ENCODE data around the gene ADAMTS6.

ADAMTS6 gene

DNA sequence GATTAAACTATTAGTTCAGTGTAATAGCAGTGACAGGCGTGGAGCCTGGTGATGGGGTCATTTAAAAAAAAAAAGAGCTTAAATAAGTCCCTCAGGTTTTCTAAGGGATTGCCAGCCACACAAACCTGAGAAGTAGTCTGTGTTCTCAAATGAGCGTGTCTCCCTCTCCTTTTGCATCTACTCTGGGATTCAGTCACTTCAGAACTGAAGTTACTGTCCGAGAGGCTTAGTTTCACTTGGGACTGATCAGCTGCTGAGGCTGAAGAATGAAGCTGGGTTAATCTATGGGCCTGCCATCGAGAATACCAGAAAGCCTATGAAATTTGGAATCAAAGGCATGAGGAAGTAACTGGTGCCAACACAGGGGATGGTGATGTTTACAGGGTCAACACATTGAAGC lies 310.1 kb downstream of the ADAMTS6 start:
- TF ChIP-seq FOXP2 (optimal IDR thresholded peaks at IDR 0.05; ENCODE audit: borderline replicate concordance, extremely low read depth, extremely low read length, insufficient read depth) (no peak), POLR2AphosphoS5 (IDR thresholded peaks at IDR 0.05; ENCODE audit: low read depth, low read length) (no peak), TAF1 (IDR thresholded peaks at IDR 0.05; ENCODE audit: borderline replicate concordance, insufficient read depth, low read length) (no peak), SIN3A (IDR thresholded peaks at IDR 0.05; ENCODE audit: borderline replicate concordance, insufficient read depth, low read length) (no peak)
- TF ChIP-seq, protein P1, sequence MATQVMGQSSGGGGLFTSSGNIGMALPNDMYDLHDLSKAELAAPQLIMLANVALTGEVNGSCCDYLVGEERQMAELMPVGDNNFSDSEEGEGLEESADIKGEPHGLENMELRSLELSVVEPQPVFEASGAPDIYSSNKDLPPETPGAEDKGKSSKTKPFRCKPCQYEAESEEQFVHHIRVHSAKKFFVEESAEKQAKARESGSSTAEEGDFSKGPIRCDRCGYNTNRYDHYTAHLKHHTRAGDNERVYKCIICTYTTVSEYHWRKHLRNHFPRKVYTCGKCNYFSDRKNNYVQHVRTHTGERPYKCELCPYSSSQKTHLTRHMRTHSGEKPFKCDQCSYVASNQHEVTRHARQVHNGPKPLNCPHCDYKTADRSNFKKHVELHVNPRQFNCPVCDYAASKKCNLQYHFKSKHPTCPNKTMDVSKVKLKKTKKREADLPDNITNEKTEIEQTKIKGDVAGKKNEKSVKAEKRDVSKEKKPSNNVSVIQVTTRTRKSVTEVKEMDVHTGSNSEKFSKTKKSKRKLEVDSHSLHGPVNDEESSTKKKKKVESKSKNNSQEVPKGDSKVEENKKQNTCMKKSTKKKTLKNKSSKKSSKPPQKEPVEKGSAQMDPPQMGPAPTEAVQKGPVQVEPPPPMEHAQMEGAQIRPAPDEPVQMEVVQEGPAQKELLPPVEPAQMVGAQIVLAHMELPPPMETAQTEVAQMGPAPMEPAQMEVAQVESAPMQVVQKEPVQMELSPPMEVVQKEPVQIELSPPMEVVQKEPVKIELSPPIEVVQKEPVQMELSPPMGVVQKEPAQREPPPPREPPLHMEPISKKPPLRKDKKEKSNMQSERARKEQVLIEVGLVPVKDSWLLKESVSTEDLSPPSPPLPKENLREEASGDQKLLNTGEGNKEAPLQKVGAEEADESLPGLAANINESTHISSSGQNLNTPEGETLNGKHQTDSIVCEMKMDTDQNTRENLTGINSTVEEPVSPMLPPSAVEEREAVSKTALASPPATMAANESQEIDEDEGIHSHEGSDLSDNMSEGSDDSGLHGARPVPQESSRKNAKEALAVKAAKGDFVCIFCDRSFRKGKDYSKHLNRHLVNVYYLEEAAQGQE (IDR thresholded peaks at IDR 0.05; ENCODE audit: insufficient read depth in 1 of 2, low read depth in 2 of 2, low read length in 2 of 2) = no peak

DNA sequence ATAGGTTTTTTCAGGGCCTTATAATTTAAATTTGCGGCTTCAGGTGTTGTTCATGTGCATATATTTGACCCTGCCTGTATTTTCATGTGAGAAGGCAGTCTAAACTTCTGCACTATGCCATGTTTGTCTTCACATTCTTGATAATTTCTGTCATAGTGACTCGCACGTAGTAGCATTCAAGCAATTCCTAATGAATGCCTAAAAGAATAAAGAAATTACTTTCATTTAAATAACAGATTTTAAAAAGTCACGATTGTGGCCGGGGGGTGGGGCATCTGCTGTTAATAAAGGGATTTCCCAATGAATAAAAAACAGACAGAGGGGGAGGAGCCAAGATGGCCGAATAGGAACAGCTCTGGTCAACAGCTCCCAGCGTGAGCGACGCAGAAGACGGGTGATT lies 318.0 kb downstream of the ADAMTS6 start:
- TF ChIP-seq TAF1 (IDR thresholded peaks at IDR 0.05; ENCODE audit: borderline replicate concordance, insufficient read depth, low read length) (no peak), SIN3A (IDR thresholded peaks at IDR 0.05; ENCODE audit: borderline replicate concordance, insufficient read depth, low read length) (no peak), FOXP2 (optimal IDR thresholded peaks at IDR 0.05; ENCODE audit: borderline replicate concordance, extremely low read depth, extremely low read length, insufficient read depth) (no peak), POLR2AphosphoS5 (IDR thresholded peaks at IDR 0.05; ENCODE audit: low read depth, low read length) (no peak)
- TF ChIP-seq, protein P1 (IDR thresholded peaks at IDR 0.05; ENCODE audit: insufficient read depth in 1 of 2, low read depth in 2 of 2, low read length in 2 of 2) = no peak

DNA sequence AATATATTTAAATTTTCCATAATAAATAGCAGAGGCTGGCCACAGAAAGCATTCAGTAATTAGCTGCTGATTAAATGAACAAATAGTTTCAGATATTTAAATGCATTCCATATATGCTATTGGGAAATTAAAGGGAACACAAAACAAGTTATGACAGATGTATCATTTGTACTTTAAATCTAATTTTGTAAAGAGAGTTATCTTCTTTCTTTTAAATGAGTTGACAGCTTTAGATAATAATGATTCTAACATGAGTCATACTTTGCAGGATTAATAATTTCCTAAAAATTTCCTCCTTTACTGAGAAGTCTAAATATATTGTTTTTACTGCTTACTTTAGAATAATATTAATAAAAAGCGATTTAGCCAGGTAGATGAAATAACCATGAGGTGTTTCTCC lies 320.1 kb downstream of the ADAMTS6 start:
- TF ChIP-seq FOXP2 (optimal IDR thresholded peaks at IDR 0.05; ENCODE audit: borderline replicate concordance, extremely low read depth, extremely low read length, insufficient read depth) (no peak), SIN3A (IDR thresholded peaks at IDR 0.05; ENCODE audit: borderline replicate concordance, insufficient read depth, low read length) (no peak), POLR2AphosphoS5 (IDR thresholded peaks at IDR 0.05; ENCODE audit: low read depth, low read length) (no peak), TAF1 (IDR thresholded peaks at IDR 0.05; ENCODE audit: borderline replicate concordance, insufficient read depth, low read length) (no peak)
- TF ChIP-seq, protein P1 (IDR thresholded peaks at IDR 0.05; ENCODE audit: insufficient read depth in 1 of 2, low read depth in 2 of 2, low read length in 2 of 2) = no peak

GRCh38 chr5:65157906-65158603 lies 323.7 kb downstream of the ADAMTS6 start:
- TF ChIP-seq SIN3A (IDR thresholded peaks at IDR 0.05; ENCODE audit: borderline replicate concordance, insufficient read depth, low read length) (no peak), FOXP2 (optimal IDR thresholded peaks at IDR 0.05; ENCODE audit: borderline replicate concordance, extremely low read depth, extremely low read length, insufficient read depth) (no peak)

DNA sequence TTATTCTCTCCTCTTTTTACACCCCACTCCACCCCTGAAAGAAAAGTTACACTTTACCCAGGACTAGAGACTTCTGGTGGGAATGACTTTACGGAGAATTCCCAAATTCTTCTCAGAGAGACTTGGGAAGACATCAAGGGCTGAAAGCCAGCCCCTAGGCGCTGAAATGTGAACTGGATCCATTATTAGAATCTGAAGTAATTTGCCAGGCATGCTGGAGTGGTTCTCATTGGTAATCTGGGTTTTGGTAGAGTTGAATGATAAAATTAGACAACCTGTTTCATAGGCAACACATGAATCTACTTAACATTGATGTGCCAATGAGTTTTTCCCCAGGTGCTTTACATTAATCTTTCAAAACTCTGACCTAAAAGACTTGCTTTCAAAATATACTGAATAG lies 324.8 kb downstream of the ADAMTS6 start:
- TF ChIP-seq TAF1 (IDR thresholded peaks at IDR 0.05; ENCODE audit: borderline replicate concordance, insufficient read depth, low read length) = no peak
- TF ChIP-seq FOXP2 (optimal IDR thresholded peaks at IDR 0.05; ENCODE audit: borderline replicate concordance, extremely low read depth, extremely low read length, insufficient read depth) = no peak
- TF ChIP-seq POLR2AphosphoS5 (IDR thresholded peaks at IDR 0.05; ENCODE audit: low read depth, low read length) = no peak
- TF ChIP-seq, protein P1 (IDR thresholded peaks at IDR 0.05; ENCODE audit: insufficient read depth in 1 of 2, low read depth in 2 of 2, low read length in 2 of 2) = no peak
- no peak for TF ChIP-seq SIN3A (IDR thresholded peaks at IDR 0.05; ENCODE audit: borderline replicate concordance, insufficient read depth, low read length)
